DND-41 (cell line): ENCODE data around the gene TGFBRAP1.

Source experiments
- ATAC-seq: fragments of 200-7000 bp; cut with Tn5 transposase; 3 replicates; pipeline ENCODE4 v1.9.1; 2021; ENCODE audit warnings: low read depth; ENCODE audit not compliant: insufficient read depth
- DNase-seq: peaks from one replicate; pipeline ENCODE4 v3.0.0-alpha.2; 2020
- H2AFZ ChIP-seq: 2 replicates; pipeline ENCODE4 v1.6.0; 2012; ENCODE audit warnings: low read depth, low read length
- H3K27ac ChIP-seq: 2 replicates; pipeline ENCODE4 v1.5.1; 2012; ENCODE audit warnings: low read length, inconsistent platforms
- H3K27me3 ChIP-seq: fragments of 200-600 bp; sonication (generic); 2 replicates; pipeline ENCODE4 v1.6.0; 2012; ENCODE audit warnings: low read length, mild to moderate bottlenecking, inconsistent platforms; ENCODE audit not compliant: insufficient read depth, poor library complexity
- H3K36me3 ChIP-seq: 2 replicates; pipeline ENCODE4 v1.5.1; 2012; ENCODE audit warnings: low read length, inconsistent platforms; ENCODE audit not compliant: insufficient read depth
- H3K4me1 ChIP-seq: 2 replicates; pipeline ENCODE4 v1.5.1; 2012; ENCODE audit warnings: mild to moderate bottlenecking, low read length; ENCODE audit not compliant: insufficient read depth
- H3K4me2 ChIP-seq: 2 replicates; pipeline ENCODE4 v1.6.0; 2012; ENCODE audit warnings: mild to moderate bottlenecking, moderate library complexity, low read length, inconsistent platforms; ENCODE audit not compliant: insufficient read depth
- H3K4me3 ChIP-seq, 2 experiments: fragments of 200-600 bp in 1 of 2; shearing (Covaris generic) in 1 of 2; 2 replicates each; pipeline ENCODE4 v1.5.1; 2012 to 2016; ENCODE audit warnings: inconsistent platforms in 2 of 2, low read length in 2 of 2, mild to moderate bottlenecking in 2 of 2, low read depth in 1 of 2, moderate library complexity in 1 of 2
- H3K79me2 ChIP-seq: 2 replicates; pipeline ENCODE4 v1.6.0; 2012; ENCODE audit warnings: low read length, inconsistent platforms; ENCODE audit not compliant: insufficient read depth
- H3K9ac ChIP-seq: 2 replicates; pipeline ENCODE4 v1.6.0; 2012; ENCODE audit warnings: low read depth, mild to moderate bottlenecking, inconsistent platforms, low read length, moderate library complexity
- H3K9me3 ChIP-seq: 2 replicates; pipeline ENCODE4 v1.5.1; 2012; ENCODE audit warnings: low read length, moderate library complexity, mild to moderate bottlenecking, inconsistent platforms; ENCODE audit not compliant: insufficient read depth, severe bottlenecking
- H4K20me1 ChIP-seq: 2 replicates; pipeline ENCODE4 v1.6.0; 2012; ENCODE audit warnings: low read length; ENCODE audit not compliant: insufficient read depth
- EZH2 ChIP-seq: IDR thresholded peaks from 3 replicates; pipeline ENCODE4 v1.6.1; 2012; ENCODE audit warnings: borderline replicate concordance, low read depth, mild to moderate bottlenecking, moderate library complexity, low read length, inconsistent platforms; ENCODE audit not compliant: severe bottlenecking
- TF ChIP-seq, protein P1 (sequence below): IDR thresholded peaks from 2 replicates; pipeline ENCODE4 v1.5.1; 2012; ENCODE audit warnings: borderline replicate concordance, low read length, moderate library complexity, mild to moderate bottlenecking; ENCODE audit not compliant: poor library complexity, severe bottlenecking; ENCODE audit errors: extremely low read depth

The TGFBRAP1 gene

DNA sequence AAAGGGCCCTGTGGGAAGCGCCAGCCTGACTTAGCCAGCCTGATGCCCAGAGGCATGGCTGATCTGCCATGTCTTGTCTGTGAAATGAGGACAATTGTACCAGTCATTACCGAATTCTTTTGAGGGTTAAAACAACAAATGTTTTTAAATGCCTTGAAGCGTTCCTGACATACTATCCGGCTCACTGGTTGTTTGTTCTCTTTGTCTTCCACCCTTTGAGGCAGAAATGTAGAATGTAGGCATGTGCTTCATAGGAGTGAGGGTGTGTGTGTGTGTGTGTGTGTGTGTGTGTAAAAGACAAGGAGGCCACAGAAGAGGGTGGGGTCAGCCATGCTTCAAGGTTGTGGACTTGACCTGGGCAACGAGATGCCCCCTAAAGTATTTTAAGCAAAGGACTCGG, 35.5 kb downstream of the TGFBRAP1 start:
- Histone ChIP-seq H3K27ac (no peak overlapping the region), H3K4me3 (no peak overlapping the region), H3K9ac (no peak overlapping the region), H3K36me3 (peaks cover 81% of the 10 kb centered on the region), H3K27me3 (no peaks in the 10 kb centered on the region), H3K4me2 (no peak overlapping the region), H2AFZ (no peak overlapping the region), H4K20me1 (no peaks in the 10 kb centered on the region; the same call in 1 of the 2 replicates), H3K79me2 (no peaks in the 10 kb centered on the region), H3K4me1 (no peaks in the 10 kb centered on the region), H3K9me3 (no peaks in the 10 kb centered on the region)
- no peak for DNase-seq
- ATAC-seq: no peak
- no peak for TF ChIP-seq EZH2
- TF ChIP-seq, protein P1, sequence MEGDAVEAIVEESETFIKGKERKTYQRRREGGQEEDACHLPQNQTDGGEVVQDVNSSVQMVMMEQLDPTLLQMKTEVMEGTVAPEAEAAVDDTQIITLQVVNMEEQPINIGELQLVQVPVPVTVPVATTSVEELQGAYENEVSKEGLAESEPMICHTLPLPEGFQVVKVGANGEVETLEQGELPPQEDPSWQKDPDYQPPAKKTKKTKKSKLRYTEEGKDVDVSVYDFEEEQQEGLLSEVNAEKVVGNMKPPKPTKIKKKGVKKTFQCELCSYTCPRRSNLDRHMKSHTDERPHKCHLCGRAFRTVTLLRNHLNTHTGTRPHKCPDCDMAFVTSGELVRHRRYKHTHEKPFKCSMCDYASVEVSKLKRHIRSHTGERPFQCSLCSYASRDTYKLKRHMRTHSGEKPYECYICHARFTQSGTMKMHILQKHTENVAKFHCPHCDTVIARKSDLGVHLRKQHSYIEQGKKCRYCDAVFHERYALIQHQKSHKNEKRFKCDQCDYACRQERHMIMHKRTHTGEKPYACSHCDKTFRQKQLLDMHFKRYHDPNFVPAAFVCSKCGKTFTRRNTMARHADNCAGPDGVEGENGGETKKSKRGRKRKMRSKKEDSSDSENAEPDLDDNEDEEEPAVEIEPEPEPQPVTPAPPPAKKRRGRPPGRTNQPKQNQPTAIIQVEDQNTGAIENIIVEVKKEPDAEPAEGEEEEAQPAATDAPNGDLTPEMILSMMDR: no peak

GRCh38 chr2:105291981-105292380, 37.6 kb downstream of the TGFBRAP1 start:
- Histone ChIP-seq H3K36me3 (peaks cover 82% of the 10 kb centered on the region), H3K9me3 (no peaks in the 10 kb centered on the region), H3K79me2 (no peaks in the 10 kb centered on the region), H3K27me3 (no peaks in the 10 kb centered on the region), H3K4me1 (no peaks in the 10 kb centered on the region), H3K27ac (no peak overlapping the region), H3K4me3 (no peak overlapping the region), H4K20me1 (no peaks in the 10 kb centered on the region; the same call in 1 of the 2 replicates), H3K4me2 (no peak overlapping the region), H3K9ac (no peak overlapping the region), H2AFZ (no peak overlapping the region)
- TF ChIP-seq, protein P1: no peak
- no peak for TF ChIP-seq EZH2
- DNase-seq: no peak
- no peak for ATAC-seq

GRCh38 chr2:105290981-105291660, 38.4 kb downstream of the TGFBRAP1 start:
- Histone ChIP-seq H3K9ac (no peak overlapping the region), H3K36me3 (peaks cover 85% of the 10 kb centered on the region), H2AFZ (no peak overlapping the region), H3K9me3 (no peaks in the 10 kb centered on the region), H3K79me2 (no peaks in the 10 kb centered on the region), H3K4me3 (no peak overlapping the region), H3K4me1 (no peaks in the 10 kb centered on the region), H3K27me3 (no peaks in the 10 kb centered on the region), H3K27ac (no peak overlapping the region), H3K4me2 (no peak overlapping the region), H4K20me1 (no peaks in the 10 kb centered on the region; the same call in 1 of the 2 replicates)
- no peak for DNase-seq
- no peak for ATAC-seq
- TF ChIP-seq, protein P1: no peak
- TF ChIP-seq EZH2: no peak
